HG03066 (cell line): ENCODE results near the gene ZNF598.
"Not testable (repeated sequence)": the region's sequence is repeated elsewhere in the genome, so short reads cannot be mapped to it uniquely, and the experiment has no call there.

Source experiments
- ATAC-seq: cut with Tn5 transposase; IDR thresholded peaks from one replicate; pipeline ENCODE4 v1.9.1; 2021; ENCODE audit warnings: low read depth; ENCODE audit not compliant: unreplicated experiment

ZNF598 gene

GRCh38 chr16:2028620-2029220, 19.1 kb upstream of the ZNF598 start:
- ATAC-seq, result no peak

- ATAC-seq, result no peak
Measured at GRCh38 chr16:2028146-2028545, 18.5 kb upstream of the ZNF598 start.

GRCh38 chr16:2027024-2028010, 17.7 kb upstream of the ZNF598 start:
- ATAC-seq, result no peak

- ATAC-seq, result no peak
Measured at GRCh38 chr16:2026461-2027023, 16.9 kb upstream of the ZNF598 start, which contains the start of gene NHERF2. TSS of gene NHERF2 (plus strand) at chr16:2026902. CDS start at chr16:2027006, 104 bp downstream.

- no peak for ATAC-seq
Measured at GRCh38 chr16:2025878-2026460, 16.3 kb upstream of the ZNF598 start.

- no peak for ATAC-seq
Measured at GRCh38 chr16:2025251-2025650, 15.6 kb upstream of the ZNF598 start.

GRCh38 chr16:2024032-2024420, 14.4 kb upstream of the ZNF598 start:
- no peak for ATAC-seq

- ATAC-seq, result peak; percentile 63
Measured at GRCh38 chr16:2023092-2024031, 13.7 kb upstream of the ZNF598 start.

- ATAC-seq, result peak; percentile 18
Measured at GRCh38 chr16:2022723-2023091, 13.1 kb upstream of the ZNF598 start.

GRCh38 chr16:2019921-2020831, 10.6 kb upstream of the ZNF598 start:
- no peak for ATAC-seq

GRCh38 chr16:2019518-2019920, 9.9 kb upstream of the ZNF598 start, which contains the start of gene NPW:
TSS of gene NPW (plus strand) at chr16:2019785.
- ATAC-seq, result no peak

GRCh38 chr16:2016407-2016922, 6.8 kb upstream of the ZNF598 start:
- ATAC-seq, result no peak

- ATAC-seq, result no peak
Measured at GRCh38 chr16:2015947-2016208, 6.3 kb upstream of the ZNF598 start.

GRCh38 chr16:2015117-2015946, 5.7 kb upstream of the ZNF598 start:
- ATAC-seq, result no peak

GRCh38 chr16:2013527-2013926, 3.9 kb upstream of the ZNF598 start:
- no peak for ATAC-seq

GRCh38 chr16:2011726-2012125, 2.1 kb upstream of the ZNF598 start:
- ATAC-seq, result not testable (repeated sequence)

GRCh38 chr16:2009164-2009711, 383 bp downstream of the ZNF598 start:
- peak; percentile 16 for ATAC-seq
